A673 (cell line): ENCODE measurements around the gene NOP58. TPM values are rescaled to one million over a fixed set of nuclear protein-coding genes. Genes with fewer than 3 reads are reported as not detected.

ENCODE experiments used
- BruUV-seq: library from RNA; stranded (reverse); fragments of 400-500 nt; replicated peaks from 2 replicates; lab custom pipeline; 2021; lab: Mats Ljungman, UMichigan
- CTCF ChIA-PET: fragments of 300-600 bp; sonication (Branson Sonifier 250); formaldehyde crosslinking; loops from one replicate; lab custom pipeline; 2022; ENCODE audit warnings: antibody characterized with exemption; lab: Charles Lee
- POLR2A ChIA-PET: fragments of 300-600 bp; sonication (Branson Sonifier 250); formaldehyde crosslinking; loops from one replicate; lab custom pipeline; 2022; ENCODE audit warnings: antibody characterized with exemption; ENCODE audit not compliant: low non-redundant PET; lab: Charles Lee
- DNase-seq: peaks from one replicate; pipeline ENCODE4 v3.0.0-alpha.2; 2015; ENCODE audit warnings: low spot score
- H3K27ac ChIP-seq: fragments of 200-600 bp; sonication (generic); 2 replicates; pipeline ENCODE4 v1.5.1; 2016; ENCODE audit warnings: mixed run types, low read depth, mild to moderate bottlenecking, mixed read lengths, antibody characterized with exemption, low read length; ENCODE audit not compliant: poor library complexity, severe bottlenecking
- H3K27me3 ChIP-seq: fragments of 200-600 bp; sonication (generic); replicated peaks from 2 replicates; pipeline ENCODE4 v1.6.1; 2017; ENCODE audit warnings: mixed run types, low read depth, mild to moderate bottlenecking, mixed read lengths, antibody characterized with exemption, low read length; ENCODE audit not compliant: insufficient read depth, poor library complexity
- H3K36me3 ChIP-seq: fragments of 200-600 bp; sonication (generic); 2 replicates; pipeline ENCODE4 v1.6.1; 2016; ENCODE audit warnings: mixed run types, mild to moderate bottlenecking, mixed read lengths, antibody characterized with exemption, low read length; ENCODE audit not compliant: insufficient read depth, poor library complexity, severe bottlenecking
- H3K4me1 ChIP-seq: fragments of 200-600 bp; sonication (generic); 2 replicates; pipeline ENCODE4 v1.6.1; 2017; ENCODE audit warnings: mixed run types, mild to moderate bottlenecking, mixed read lengths, antibody characterized with exemption, low read length; ENCODE audit not compliant: insufficient read depth, poor library complexity, severe bottlenecking
- H3K4me3 ChIP-seq: fragments of 200-600 bp; sonication (generic); 2 replicates; pipeline ENCODE4 v1.5.1; 2016; ENCODE audit warnings: low read depth, mixed run types, mild to moderate bottlenecking, mixed read lengths, low read length; ENCODE audit not compliant: poor library complexity, severe bottlenecking
- H3K9me3 ChIP-seq: fragments of 200-600 bp; sonication (generic); 2 replicates; pipeline ENCODE4 v1.6.1; 2016; ENCODE audit warnings: mixed run types, low read depth, mild to moderate bottlenecking, mixed read lengths, antibody characterized with exemption, low read length; ENCODE audit not compliant: poor library complexity, severe bottlenecking
- EZH2 ChIP-seq: fragments of 200-600 bp; sonication (generic); IDR thresholded peaks from 2 replicates; pipeline ENCODE4 v1.6.1; 2017; ENCODE audit warnings: borderline replicate concordance, low read depth, mild to moderate bottlenecking, mixed read lengths, antibody characterized with exemption, low read length; ENCODE audit not compliant: poor library complexity, severe bottlenecking
- intact Hi-C: fragments of 100-400 bp; cut with micrococcal nuclease; formaldehyde crosslinking; loops from one replicate; pipeline ENCODE4 v1.10.0; 2022; ENCODE audit not compliant: unreplicated experiment
- total RNA-seq: library from RNA; stranded (reverse); gene quantifications from 2 replicates; pipeline ENCODE4 v1.2.3, GENCODE V29; 2021
- TF ChIP-seq, protein P1 (sequence below): fragments of 300-800, 200-600 bp; sonication (generic); conservative IDR thresholded peaks from 2 replicates; pipeline ENCODE4 v1.5.1; 2017; ENCODE audit warnings: low read depth, mild to moderate bottlenecking, antibody characterized with exemption, low read length, moderate library complexity, mixed read lengths

NOP58 gene
- total RNA-seq, 1 experiment from 2014 or later, result 181 TPM

- no peak for DNase-seq
- intact Hi-C loops, result no loop called here
- Histone ChIP-seq H3K27me3 (no peaks in the 10 kb centered on the region), H3K27ac (no peak overlapping the region), H3K4me3 (no peak overlapping the region), H3K9me3 (no peaks in the 10 kb centered on the region), H3K4me1 (no peaks in the 10 kb centered on the region), H3K36me3 (peaks cover 93% of the 10 kb centered on the region)
- POLR2A ChIA-PET, result no interaction called here
- CTCF ChIA-PET, result no interaction called here
- BruUV-seq, result no TSS peak
- no peak for TF ChIP-seq EZH2
- TF ChIP-seq, protein P1, sequence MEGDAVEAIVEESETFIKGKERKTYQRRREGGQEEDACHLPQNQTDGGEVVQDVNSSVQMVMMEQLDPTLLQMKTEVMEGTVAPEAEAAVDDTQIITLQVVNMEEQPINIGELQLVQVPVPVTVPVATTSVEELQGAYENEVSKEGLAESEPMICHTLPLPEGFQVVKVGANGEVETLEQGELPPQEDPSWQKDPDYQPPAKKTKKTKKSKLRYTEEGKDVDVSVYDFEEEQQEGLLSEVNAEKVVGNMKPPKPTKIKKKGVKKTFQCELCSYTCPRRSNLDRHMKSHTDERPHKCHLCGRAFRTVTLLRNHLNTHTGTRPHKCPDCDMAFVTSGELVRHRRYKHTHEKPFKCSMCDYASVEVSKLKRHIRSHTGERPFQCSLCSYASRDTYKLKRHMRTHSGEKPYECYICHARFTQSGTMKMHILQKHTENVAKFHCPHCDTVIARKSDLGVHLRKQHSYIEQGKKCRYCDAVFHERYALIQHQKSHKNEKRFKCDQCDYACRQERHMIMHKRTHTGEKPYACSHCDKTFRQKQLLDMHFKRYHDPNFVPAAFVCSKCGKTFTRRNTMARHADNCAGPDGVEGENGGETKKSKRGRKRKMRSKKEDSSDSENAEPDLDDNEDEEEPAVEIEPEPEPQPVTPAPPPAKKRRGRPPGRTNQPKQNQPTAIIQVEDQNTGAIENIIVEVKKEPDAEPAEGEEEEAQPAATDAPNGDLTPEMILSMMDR, result no peak
Observed at GRCh38 chr2:202289394-202290204, 24.0 kb downstream of the NOP58 start.

DNA sequence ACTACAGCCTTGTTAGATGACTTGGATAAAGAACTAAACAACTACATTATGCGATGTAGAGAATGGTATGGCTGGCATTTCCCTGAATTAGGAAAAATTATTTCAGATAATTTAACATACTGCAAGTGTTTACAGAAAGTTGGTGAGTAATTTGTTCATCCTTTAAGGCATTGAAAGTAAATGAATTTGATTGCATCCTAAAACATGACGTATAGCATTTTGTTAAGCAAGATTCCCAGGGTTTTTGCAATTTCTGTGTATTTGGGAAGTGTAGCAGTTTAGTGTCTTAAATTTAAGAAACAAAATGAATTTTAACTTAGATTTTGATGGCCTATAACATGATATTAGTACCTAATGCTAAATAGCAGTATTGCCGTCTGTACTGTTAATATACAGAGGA, 24.8 kb downstream of the NOP58 start:
- DNase-seq, result no peak
- Histone ChIP-seq H3K27ac (no peak overlapping the region), H3K9me3 (no peaks in the 10 kb centered on the region), H3K36me3 (peaks cover 92% of the 10 kb centered on the region), H3K4me1 (no peaks in the 10 kb centered on the region), H3K27me3 (no peaks in the 10 kb centered on the region), H3K4me3 (no peak overlapping the region)
- intact Hi-C loops, result no loop called here
- no TSS peak for BruUV-seq
- POLR2A ChIA-PET, result no interaction called here
- TF ChIP-seq, protein P1, result no peak
- TF ChIP-seq EZH2, result no peak
- CTCF ChIA-PET, result no interaction called here

DNA sequence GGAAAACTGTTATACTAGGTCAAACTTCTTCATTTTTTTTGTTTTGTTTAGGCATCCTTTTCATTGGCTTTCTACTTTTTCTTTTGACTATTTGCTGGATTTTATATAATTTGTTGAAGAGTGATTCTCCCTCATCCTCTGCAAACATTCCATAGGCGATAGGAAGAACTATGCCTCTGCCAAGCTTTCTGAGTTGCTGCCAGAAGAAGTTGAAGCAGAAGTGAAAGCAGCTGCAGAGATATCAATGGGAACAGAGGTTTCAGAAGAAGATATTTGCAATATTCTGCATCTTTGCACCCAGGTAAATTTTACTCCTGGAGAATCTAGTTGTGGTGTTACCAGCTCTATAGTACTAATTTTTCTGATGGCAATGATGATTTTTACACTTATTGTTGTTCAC, 25.4 kb downstream of the NOP58 start:
- no peak for TF ChIP-seq EZH2
- TF ChIP-seq, protein P1, result no peak
- POLR2A ChIA-PET, result no interaction called here
- no peak for DNase-seq
- CTCF ChIA-PET, result no interaction called here
- Histone ChIP-seq H3K4me1 (no peaks in the 10 kb centered on the region), H3K27me3 (no peaks in the 10 kb centered on the region), H3K27ac (no peak overlapping the region), H3K36me3 (peaks cover 93% of the 10 kb centered on the region), H3K4me3 (no peak overlapping the region), H3K9me3 (no peaks in the 10 kb centered on the region)
- BruUV-seq, result no TSS peak
- intact Hi-C loops, result no loop called here
